Esophagus muscularis mucosa (tissue), 4 donors: Measurements from ENCODE around the gene EPC1. TPM values are rescaled to one million over a fixed set of nuclear protein-coding genes. Genes with fewer than 3 reads are reported as not detected.

Experiments
- DNase-seq: peaks from one replicate; pipeline ENCODE4 v3.0.0-alpha.2; 2017; ENCODE audit errors: extremely low spot score
- H3K27ac ChIP-seq, 4 donors: fragments of 200-600 bp; sonication (generic); replicated peaks in 1 of 4; 1 replicate in 3 of 4; 2 replicates in 1 of 4; pipeline ENCODE4 v1.5.1; 2016 to 2019; ENCODE audit warnings: mild to moderate bottlenecking in 1 of 4
- H3K27me3 ChIP-seq, 4 donors: fragments of 200-600 bp; sonication (generic); one replicate each; pipeline versions ENCODE4 v1.5.1 to v1.6.0; 2016 to 2019
- H3K36me3 ChIP-seq, 4 donors: fragments of 200-600 bp; sonication (generic); one replicate each; pipeline ENCODE4 v1.5.1; 2016 to 2019
- H3K4me1 ChIP-seq, 4 donors: fragments of 200-600 bp; sonication (generic); one replicate each; pipeline ENCODE4 v1.5.1; 2016 to 2019
- H3K4me3 ChIP-seq, 4 donors: fragments of 200-600 bp; sonication (generic); 1 replicate in 2 of 4; 2 replicates in 2 of 4; pipeline ENCODE4 v1.5.1; 2016 to 2019; ENCODE audit warnings: mild to moderate bottlenecking in 4 of 4, moderate library complexity in 1 of 4
- H3K9me3 ChIP-seq, 4 donors: fragments of 200-600 bp; sonication (generic); 1 replicate in 3 of 4; 2 replicates in 1 of 4; pipeline ENCODE4 v1.5.1; 2016 to 2019
- EP300 ChIP-seq: sonication (generic); formaldehyde crosslinking; IDR thresholded peaks from one replicate; pipeline ENCODE4 v1.6.1; 2017; ENCODE audit warnings: antibody characterized with exemption
- POLR2A ChIP-seq: fragments of 450-650 bp; IDR thresholded peaks from one replicate; pipeline ENCODE4 v1.6.1; 2017; ENCODE audit warnings: antibody characterized with exemption, moderate library complexity, mild to moderate bottlenecking, low read depth
- POLR2AphosphoS5 ChIP-seq, 2 donors: sonication (generic); formaldehyde crosslinking; IDR thresholded peaks; one replicate each; pipeline ENCODE4 v1.6.1; 2017; ENCODE audit warnings: antibody characterized with exemption in 2 of 2
- whole genome bisulfite sequencing: methylation state at CpG from one replicate; pipeline ENCODE4 v1.1.5; 2018; 5-methylcytosine and 5-hydroxymethylcytosine counted together
- intact Hi-C: fragments of 100-400 bp; cut with DNase I; formaldehyde crosslinking; loops from one replicate; pipeline ENCODE4 v1.15.1; 2023
- total RNA-seq, 4 donors: library from RNA; depleted of rRNA; stranded (reverse); fragments of >200 nt; gene quantifications; one replicate each; pipeline versions ENCODE4 v1.1.0 to v1.2.1, GENCODE V29; 2016
- TF ChIP-seq, protein P1 (sequence below), 3 experiments: fragments of 200-600 bp in 2 of 3; fragments of 450-650 bp in 1 of 3; sonication (generic) in 2 of 3; IDR thresholded peaks; one replicate each; pipeline ENCODE4 v1.5.1; 2017 to 2019; ENCODE audit warnings: antibody characterized with exemption in 3 of 3, mild to moderate bottlenecking in 2 of 3, moderate library complexity in 1 of 3

The EPC1 gene
- total RNA-seq, 4 donors from 2014 or later, result 23.5 to 40.4 (median 35.2) TPM

DNA sequence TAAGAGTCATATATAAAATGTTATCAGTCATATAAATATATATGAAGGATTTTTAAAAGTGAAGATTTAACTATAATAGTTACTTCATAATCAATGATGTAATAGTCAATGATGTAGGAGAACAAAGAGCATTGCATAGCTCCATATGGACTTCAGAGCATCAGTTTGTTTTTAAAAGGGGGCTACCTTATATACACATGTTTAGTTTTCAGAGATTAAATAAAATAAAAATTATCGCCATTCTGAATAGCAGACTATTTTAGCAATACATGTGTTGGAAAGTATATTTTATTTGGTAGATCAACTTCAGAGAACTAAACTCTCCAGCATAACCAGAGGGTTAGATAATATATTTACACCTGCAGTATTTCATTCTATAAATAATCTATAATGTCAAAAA lies 29.1 kb upstream of the EPC1 start:
- H3K27me3 ChIP-seq, result no peaks in the 10 kb centered on the region
- TF ChIP-seq POLR2A (no peak), POLR2AphosphoS5 (IDR thresholded peaks at IDR 0.05) (no peak)
- DNase-seq, result no peak
- H3K27ac ChIP-seq, result peak overlapping the region; percentile 83 to 86 (median 86)
- intact Hi-C loops, result no loop called here
- no peaks in the 10 kb centered on the region for H3K9me3 ChIP-seq
- peak overlapping the region; percentile 64 to 72 (median 70) for H3K4me3 ChIP-seq
- H3K36me3 ChIP-seq, result no peaks in the 10 kb centered on the region
- WGBS, result 37% methylated on average over 1 of the region's 1 CpG
- peaks cover 12 to 60% (median 55%) of the 10 kb centered on the region in 4 donors for H3K4me1 ChIP-seq

DNA sequence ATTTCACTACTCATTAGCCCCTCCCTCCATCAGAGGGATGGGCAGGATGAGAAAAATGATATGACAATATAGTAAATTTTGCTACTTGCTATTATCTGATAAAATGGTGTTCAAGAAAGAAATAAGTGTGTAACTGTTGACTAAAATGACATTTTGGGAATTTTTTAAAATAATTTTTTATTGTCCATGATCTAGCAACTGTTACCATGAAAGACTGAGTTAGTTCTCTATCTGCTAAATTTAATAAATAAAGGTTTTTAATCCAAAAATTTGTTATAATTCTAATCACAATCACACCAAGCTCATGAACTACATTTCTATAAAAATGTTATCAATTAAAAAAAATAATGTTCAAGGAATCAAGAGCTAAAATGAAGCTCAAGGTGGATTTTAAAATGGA lies 28.7 kb upstream of the EPC1 start:
- no peaks in the 10 kb centered on the region for H3K9me3 ChIP-seq
- no peak for DNase-seq
- peak overlapping the region; percentile 64 to 72 (median 70) for H3K4me3 ChIP-seq
- intact Hi-C loops, result no loop called here
- H3K36me3 ChIP-seq, result no peaks in the 10 kb centered on the region
- no peaks in the 10 kb centered on the region for H3K27me3 ChIP-seq
- H3K27ac ChIP-seq, result peak overlapping the region in 3 of 4 donors; percentile 83 to 86 (median 86)
- peaks cover 12 to 65% (median 60%) of the 10 kb centered on the region in 4 donors for H3K4me1 ChIP-seq
- no peak for TF ChIP-seq POLR2AphosphoS5 (IDR thresholded peaks at IDR 0.05)
- no peak for TF ChIP-seq POLR2A
- TF ChIP-seq, protein P1, sequence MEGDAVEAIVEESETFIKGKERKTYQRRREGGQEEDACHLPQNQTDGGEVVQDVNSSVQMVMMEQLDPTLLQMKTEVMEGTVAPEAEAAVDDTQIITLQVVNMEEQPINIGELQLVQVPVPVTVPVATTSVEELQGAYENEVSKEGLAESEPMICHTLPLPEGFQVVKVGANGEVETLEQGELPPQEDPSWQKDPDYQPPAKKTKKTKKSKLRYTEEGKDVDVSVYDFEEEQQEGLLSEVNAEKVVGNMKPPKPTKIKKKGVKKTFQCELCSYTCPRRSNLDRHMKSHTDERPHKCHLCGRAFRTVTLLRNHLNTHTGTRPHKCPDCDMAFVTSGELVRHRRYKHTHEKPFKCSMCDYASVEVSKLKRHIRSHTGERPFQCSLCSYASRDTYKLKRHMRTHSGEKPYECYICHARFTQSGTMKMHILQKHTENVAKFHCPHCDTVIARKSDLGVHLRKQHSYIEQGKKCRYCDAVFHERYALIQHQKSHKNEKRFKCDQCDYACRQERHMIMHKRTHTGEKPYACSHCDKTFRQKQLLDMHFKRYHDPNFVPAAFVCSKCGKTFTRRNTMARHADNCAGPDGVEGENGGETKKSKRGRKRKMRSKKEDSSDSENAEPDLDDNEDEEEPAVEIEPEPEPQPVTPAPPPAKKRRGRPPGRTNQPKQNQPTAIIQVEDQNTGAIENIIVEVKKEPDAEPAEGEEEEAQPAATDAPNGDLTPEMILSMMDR (IDR thresholded peaks at IDR 0.05), result no peak
- no peak for TF ChIP-seq EP300

DNA sequence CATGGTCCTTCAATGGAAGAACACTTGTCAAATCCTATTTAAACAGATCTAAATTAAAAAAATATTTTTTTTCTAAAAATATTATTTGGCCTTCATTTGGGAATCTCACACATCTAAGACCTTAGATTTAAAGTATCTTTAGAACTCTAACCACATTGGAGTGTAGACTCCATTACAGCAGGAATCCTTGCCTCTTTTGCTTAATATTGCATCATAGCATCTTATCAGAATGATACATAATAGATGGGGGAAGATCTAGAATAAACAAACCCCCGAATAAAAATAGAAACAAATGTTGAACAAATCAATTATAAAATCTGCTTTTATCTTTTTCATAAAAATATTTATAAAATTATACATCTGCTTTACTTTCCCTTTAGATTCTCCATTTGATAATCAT lies 27.6 kb upstream of the EPC1 start:
- Histone ChIP-seq H3K4me3 (no peak overlapping the region), H3K27ac (peak overlapping the region in 3 of 4 donors; percentile 0 to 2 (median 2)), H3K27me3 (no peaks in the 10 kb centered on the region), H3K9me3 (no peaks in the 10 kb centered on the region), H3K4me1 (peaks cover 15 to 69% (median 64%) of the 10 kb centered on the region in 4 donors), H3K36me3 (no peaks in the 10 kb centered on the region)
- intact Hi-C loops, result no loop called here
- TF ChIP-seq EP300 (no peak), POLR2AphosphoS5 (IDR thresholded peaks at IDR 0.05) (no peak), POLR2A (no peak)
- TF ChIP-seq, protein P1 (IDR thresholded peaks at IDR 0.05), result no peak
- 47% methylated on average over 1 of the region's 1 CpG for WGBS
- no peak for DNase-seq

DNA sequence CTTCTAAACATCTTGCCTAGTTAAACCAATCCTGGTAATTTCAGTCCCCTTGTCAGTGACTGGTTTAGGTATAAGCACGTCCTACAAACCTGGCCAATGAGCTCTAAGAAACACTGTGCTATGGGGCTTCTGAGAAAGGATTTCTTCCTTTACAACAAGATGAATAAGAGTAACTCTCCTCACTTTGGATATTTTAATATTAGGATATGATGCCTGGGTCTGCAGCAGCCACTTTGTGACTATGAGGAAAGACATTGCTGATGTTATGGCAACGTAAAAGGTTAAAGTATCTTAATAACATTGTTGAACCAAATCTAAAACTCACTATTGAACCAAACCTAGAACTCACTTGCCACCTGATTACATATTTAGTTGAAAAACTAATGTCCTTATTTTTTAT lies 26.5 kb upstream of the EPC1 start:
- intact Hi-C loops, result no loop called here
- TF ChIP-seq, protein P1 (IDR thresholded peaks at IDR 0.05), result no peak
- no peak for TF ChIP-seq POLR2A
- TF ChIP-seq EP300, result no peak
- TF ChIP-seq POLR2AphosphoS5 (IDR thresholded peaks at IDR 0.05), result no peak
- Histone ChIP-seq H3K4me1 (peaks cover 21 to 75% (median 71%) of the 10 kb centered on the region in 4 donors), H3K27me3 (no peaks in the 10 kb centered on the region), H3K36me3 (no peaks in the 10 kb centered on the region), H3K4me3 (no peak overlapping the region), H3K9me3 (no peaks in the 10 kb centered on the region), H3K27ac (peak overlapping the region in 1 of 4 donors; percentile 11)
- 92% methylated on average over 2 of the region's 2 CpGs for WGBS
- DNase-seq, result no peak

DNA sequence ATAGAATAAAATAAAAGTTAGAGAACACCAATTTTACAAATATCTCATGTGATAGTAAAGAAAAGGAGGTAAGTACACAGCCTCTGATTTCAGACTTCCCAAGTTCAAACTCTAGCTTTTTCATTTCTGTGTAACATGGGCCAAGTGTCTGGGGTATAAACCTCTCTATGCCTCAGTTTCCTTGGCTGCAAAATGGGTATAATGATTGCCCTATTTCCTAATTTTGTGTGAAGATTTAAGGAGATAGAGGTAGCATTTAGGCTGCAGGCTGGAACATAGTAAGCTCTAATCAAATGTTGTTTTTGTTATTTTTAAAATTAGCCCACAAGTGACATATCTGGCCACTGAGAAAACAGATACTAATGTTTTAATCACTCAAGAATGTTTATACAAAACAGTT lies 26.1 kb upstream of the EPC1 start:
- H3K27ac ChIP-seq, result no peak overlapping the region
- TF ChIP-seq, protein P1 (IDR thresholded peaks at IDR 0.05), result no peak
- TF ChIP-seq EP300 (no peak), POLR2AphosphoS5 (IDR thresholded peaks at IDR 0.05) (no peak)
- intact Hi-C loops, result no loop called here

More for the DNA sequence above, 26.1 kb upstream of the EPC1 start:
- Histone ChIP-seq H3K36me3 (no peaks in the 10 kb centered on the region), H3K4me1 (peaks cover 23 to 79% (median 76%) of the 10 kb centered on the region in 4 donors), H3K4me3 (no peak overlapping the region), H3K9me3 (no peaks in the 10 kb centered on the region), H3K27me3 (no peaks in the 10 kb centered on the region)
- no peak for DNase-seq
